GM20000 (cell line): ENCODE results near the gene HRG.
"Not testable (repeated sequence)": the region's sequence is repeated elsewhere in the genome, so short reads cannot be mapped to it uniquely, and the experiment has no call there.

ENCODE experiments used
- DNase-seq: peaks from one replicate; pipeline ENCODE4 v3.0.0; 2012; ENCODE audit warnings: low spot score
- TF ChIP-seq, protein P1 (sequence below): IDR thresholded peaks from 2 replicates; pipeline ENCODE4 v1.5.1; 2012; ENCODE audit warnings: mild to moderate bottlenecking, control low read depth; ENCODE audit errors: extremely low read depth, missing control alignments

HRG gene

DNA sequence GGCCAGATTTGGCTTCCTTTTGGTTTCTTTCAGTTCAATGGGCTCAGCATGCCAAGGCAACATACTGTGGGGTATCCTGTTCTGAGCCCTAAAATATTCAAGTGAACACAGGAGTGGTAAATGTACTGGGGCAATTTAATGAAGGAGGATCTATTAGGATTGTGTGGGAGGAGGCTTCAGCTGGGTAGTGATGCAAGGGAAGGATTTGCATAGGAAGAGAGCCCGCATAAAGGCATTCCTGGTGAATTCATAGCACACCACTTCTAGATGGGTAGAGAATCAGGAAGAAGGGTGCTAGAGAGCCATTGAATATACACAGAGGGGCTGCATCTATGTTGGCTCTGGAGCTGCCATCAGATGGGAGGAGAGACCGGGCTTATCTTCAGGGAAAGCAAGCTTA lies 30.7 kb downstream of the HRG start:
- DNase-seq, result no peak
- TF ChIP-seq, protein P1, sequence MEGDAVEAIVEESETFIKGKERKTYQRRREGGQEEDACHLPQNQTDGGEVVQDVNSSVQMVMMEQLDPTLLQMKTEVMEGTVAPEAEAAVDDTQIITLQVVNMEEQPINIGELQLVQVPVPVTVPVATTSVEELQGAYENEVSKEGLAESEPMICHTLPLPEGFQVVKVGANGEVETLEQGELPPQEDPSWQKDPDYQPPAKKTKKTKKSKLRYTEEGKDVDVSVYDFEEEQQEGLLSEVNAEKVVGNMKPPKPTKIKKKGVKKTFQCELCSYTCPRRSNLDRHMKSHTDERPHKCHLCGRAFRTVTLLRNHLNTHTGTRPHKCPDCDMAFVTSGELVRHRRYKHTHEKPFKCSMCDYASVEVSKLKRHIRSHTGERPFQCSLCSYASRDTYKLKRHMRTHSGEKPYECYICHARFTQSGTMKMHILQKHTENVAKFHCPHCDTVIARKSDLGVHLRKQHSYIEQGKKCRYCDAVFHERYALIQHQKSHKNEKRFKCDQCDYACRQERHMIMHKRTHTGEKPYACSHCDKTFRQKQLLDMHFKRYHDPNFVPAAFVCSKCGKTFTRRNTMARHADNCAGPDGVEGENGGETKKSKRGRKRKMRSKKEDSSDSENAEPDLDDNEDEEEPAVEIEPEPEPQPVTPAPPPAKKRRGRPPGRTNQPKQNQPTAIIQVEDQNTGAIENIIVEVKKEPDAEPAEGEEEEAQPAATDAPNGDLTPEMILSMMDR, result no peak

DNA sequence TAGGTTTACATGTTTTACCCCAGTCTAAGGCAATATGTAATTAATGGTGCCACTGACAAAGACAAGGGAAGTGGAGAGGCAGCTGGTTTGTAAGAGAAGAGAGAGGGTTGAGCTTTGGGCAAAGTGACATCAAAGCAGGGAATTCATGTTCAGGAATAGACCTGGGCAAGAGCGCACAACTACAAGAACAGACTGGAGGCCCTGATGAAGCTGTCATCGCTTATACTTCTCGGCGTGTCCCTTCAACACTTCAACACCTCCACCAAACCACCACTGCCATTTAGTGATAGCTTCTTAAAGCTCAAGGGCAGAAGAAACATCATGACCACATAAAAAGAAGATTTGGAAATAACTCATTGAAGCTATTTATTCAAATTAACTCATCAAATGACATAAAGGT lies 31.7 kb downstream of the HRG start:
- DNase-seq, result no peak

DNA sequence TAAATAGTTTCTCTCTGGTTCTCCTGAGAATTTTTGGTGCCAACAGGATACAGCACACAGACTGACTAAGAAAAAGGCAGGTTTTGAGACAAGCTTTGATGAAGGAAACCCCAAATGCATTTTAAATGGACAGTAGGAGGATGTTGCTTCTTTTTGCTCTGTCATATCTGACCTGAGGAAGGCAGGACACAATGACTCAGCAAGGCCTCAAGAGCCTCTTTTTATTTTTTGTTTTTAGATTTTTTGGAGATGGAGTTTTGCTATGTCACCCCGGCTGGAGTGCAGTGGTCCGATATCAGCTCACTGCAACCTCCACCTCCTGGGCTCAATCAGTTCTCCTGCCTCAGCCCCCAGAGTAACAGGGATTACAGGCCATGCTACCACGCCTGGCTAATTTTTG lies 34.5 kb downstream of the HRG start:
- TF ChIP-seq, protein P1, result no peak
- no peak for DNase-seq

More for the DNA sequence above, 31.7 kb downstream of the HRG start:
- TF ChIP-seq, protein P1, result no peak

DNA sequence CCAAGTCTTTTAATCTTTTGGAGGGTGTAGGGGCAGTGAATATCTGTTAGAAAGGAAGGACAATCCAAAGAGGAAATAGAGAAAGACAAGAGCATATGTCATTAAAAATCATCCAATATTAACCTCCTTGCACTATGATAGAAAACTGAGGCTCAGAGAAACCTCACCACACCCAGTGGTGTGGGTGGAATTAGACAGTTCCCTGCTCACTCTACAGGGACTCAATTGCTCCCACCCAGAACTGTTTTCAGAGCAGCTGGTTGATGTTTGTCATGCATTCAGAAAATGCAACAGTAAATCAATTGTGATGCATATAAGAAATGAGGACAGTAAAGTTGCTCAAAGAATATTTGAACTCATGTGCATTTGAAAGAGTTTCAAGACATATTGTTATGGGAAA lies 36.6 kb downstream of the HRG start:
- DNase-seq, result not testable (repeated sequence)

DNA sequence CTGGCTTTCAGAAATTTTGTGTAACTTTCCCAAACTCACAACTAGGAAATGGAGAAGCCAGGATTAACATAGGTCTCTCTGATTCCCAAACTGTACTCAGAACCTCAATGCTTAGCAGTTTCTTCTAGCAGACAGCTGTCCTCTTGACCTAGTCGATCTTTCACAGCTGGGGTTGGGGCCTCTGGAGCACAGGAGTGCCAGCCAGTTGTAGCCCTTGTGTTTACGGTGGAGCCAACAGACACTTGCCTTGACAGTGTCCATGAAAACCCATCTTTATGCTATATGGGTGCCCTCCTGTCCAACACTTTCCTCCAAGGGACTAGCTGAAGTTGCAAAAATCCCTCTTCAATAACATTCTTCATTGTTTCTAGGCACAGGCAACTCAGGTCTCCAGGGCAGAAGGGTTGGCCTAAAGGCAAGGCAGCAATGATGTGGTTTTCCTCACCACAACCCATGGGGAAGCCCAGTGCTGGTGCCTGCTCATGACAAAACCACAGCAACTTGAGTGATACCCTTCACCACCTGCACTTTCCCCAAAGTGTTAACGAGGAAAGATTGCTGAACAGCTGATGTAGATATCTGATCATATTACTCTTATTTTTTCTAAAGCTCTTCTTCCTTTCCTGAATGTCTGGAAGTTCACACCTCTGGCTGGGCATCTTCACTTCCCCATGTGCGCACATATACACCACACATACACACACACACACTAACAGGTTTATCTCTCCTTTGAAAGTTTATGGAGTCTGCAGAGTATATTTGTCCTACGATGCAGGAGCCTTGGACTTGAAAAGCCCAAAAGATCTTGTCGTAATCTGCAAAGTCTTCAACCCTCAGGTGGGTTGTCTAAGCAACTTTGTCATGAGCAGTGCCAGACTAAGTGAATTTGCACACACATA lies 40.3 kb downstream of the HRG start:
- no peak for DNase-seq
- TF ChIP-seq, protein P1, result no peak

DNA sequence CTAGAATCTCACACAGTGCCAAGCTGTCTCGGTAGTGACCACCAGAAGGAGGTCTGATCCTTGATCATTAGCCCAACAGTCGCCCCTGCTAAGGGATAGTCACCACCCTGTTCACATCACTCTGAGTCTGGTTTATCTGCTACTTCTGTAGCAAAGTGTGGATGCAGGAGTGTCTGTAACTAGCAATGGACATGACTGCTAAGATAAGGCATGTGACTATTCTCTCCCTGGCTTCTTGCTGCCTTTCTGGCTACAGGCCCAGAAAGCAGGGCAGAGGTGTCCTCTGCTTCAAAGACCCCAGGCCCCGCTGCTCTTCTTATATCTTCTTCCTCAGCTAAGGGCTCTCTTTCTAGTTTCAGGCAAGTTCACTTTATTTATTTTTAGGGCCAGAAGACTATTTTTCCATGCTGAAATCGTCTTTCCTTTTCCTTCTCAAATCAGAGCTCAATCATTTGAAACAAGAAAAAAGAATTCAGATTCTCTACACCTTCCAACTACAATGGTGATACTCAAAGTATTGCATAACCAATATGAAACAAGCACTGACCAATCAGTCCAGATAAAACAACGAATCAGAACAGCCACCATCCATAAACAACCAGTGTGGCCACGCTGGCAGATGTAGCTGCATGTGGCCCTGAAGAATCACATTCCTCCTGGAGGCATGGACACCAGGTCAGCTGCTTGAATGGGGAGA lies 43.3 kb downstream of the HRG start:
- DNase-seq, result no peak
- TF ChIP-seq, protein P1, result no peak

DNA sequence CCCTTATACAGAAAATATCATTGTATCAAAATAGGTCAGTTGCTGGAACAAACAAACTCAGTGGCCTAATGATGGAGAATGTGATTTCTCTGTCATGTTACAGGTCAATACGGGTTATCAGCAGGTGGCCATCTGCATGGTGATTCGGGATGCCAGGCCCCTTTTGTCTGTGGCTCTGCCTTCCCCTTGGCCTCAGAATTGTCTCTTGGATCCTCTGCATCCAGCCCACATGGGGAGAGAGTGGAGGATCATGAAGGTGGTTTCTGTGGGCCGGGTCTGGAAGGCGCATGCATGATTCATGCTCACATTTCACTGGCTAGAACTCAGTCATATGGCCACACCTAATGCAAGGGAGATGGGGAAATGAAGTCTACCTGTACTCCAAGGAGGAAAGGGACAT lies 44.9 kb downstream of the HRG start:
- DNase-seq, result not testable (repeated sequence)

DNA sequence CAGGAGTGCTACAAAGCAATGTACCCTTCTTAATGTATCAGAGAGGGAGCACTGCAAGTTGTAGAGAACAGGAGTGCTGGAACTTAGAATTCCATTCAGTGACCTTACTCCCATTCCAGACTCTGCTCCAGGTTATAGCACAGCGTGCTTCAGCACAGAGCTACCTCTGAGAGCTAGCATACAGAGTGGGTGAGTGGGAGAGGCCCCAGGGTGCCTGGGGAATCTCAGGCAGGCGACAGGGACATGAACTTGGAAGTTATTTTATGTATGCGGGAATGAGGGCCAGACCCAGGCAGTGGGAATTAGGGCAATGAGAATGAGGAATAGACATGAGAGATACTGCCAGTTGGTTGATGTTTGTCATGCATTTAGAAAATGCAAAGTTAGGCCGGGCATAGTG lies 47.7 kb downstream of the HRG start:
- no peak for DNase-seq
- TF ChIP-seq, protein P1, result no peak
